ENCODE results near the gene TRIM54.

DNA sequence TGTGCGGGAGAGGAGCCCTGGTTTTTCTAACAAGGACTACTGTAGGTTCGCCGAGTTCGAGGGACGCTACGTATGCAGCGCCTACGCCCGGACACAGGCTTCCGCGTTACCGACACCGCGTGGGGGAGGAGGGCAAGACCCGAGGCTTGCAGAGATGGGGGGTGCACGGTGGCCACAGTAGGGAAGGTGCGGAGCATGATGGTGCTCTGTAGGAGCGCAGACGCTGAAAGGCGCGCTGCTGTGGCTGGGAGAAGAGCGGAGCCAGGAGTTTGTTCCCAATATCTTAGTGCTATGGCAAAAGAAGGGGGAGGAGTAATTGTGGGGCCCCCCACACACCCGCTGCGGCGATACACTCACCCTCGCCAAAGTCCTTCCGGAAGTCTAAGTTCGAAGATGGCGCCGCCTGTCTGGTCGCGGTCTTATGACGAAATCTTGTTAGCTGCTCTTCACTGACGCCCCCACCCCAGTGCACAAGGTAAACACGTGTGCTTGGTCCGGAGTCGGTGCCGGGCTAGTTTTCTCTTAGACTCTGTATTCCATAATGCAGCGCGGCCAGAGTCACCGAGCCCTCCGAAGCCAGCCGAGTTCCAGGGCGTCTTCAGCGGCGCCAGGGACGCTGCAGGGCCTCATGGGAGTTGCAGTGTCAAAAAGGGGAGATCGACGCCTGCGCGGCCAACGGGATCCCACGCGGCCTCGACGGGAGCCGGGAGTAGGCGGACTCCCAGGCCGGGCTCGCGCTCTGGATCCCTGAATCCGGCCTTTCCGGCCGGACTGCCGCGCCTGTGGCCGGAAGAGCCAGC is 74.4 kb downstream of the TRIM54 start, which contains the start of gene GTF3C2:
- TF ChIP-seq POLR2A (IDR thresholded peaks at IDR 0.05) = peak in 1 of 2 donors; percentile 2
- TF ChIP-seq, protein P1, sequence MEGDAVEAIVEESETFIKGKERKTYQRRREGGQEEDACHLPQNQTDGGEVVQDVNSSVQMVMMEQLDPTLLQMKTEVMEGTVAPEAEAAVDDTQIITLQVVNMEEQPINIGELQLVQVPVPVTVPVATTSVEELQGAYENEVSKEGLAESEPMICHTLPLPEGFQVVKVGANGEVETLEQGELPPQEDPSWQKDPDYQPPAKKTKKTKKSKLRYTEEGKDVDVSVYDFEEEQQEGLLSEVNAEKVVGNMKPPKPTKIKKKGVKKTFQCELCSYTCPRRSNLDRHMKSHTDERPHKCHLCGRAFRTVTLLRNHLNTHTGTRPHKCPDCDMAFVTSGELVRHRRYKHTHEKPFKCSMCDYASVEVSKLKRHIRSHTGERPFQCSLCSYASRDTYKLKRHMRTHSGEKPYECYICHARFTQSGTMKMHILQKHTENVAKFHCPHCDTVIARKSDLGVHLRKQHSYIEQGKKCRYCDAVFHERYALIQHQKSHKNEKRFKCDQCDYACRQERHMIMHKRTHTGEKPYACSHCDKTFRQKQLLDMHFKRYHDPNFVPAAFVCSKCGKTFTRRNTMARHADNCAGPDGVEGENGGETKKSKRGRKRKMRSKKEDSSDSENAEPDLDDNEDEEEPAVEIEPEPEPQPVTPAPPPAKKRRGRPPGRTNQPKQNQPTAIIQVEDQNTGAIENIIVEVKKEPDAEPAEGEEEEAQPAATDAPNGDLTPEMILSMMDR (IDR thresholded peaks at IDR 0.05) = peak in 2 of 6 experiments; percentile 21 to 38

All from adrenal gland (tissue), 5 donors.